ENCODE data around the gene CAMK1D. TPM values are rescaled to one million over a fixed set of nuclear protein-coding genes. Genes with fewer than 3 reads are reported as not detected.

CAMK1D gene
- total and polyA plus RNA-seq, 2 of the 4 experiments (the other 2 are of a cell fraction): 5.0 to 5.3 TPM

DNA sequence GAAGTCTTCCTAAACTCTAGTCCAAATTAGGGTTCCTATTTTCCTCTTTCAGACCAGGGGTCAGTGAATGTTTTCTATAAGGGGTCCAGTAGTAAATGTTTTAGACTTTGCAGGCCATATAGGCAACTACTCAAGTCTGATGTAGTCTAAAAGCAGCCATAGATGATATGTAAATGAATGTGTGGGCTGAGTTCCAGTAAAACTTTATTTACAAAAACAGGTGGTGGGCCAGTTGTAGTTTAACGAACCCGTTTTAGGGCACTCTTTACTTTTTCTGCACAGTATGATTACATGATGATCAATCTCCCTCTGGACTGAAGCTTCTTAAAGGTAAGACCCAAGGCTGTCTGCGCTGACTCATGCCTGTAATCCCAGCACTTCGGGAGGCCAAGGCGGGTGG lies 243.6 kb downstream of the CAMK1D start:
- Histone ChIP-seq H3K27me3 (ENCODE audit: control insufficient read depth, insufficient read depth, low read length) (no peaks in the 10 kb centered on the region), H3K9ac (ENCODE audit: low read depth, low read length) (no peak overlapping the region), H3K27ac (ENCODE audit: insufficient read depth, low read length) (no peak overlapping the region), H3K23ac (ENCODE audit: low read depth, low read length) (no peak overlapping the region), H2BK15ac (ENCODE audit: low read depth, low read length) (no peak overlapping the region), H3K4ac (ENCODE audit: low read depth, low read length) (no peak overlapping the region), H4K91ac (ENCODE audit: insufficient read depth, low read depth, low read length) (no peak overlapping the region), H3K18ac (ENCODE audit: low read depth, low read length) (no peak overlapping the region), H4K20me1 (ENCODE audit: insufficient read depth, low read length) (no peaks in the 10 kb centered on the region), H4K8ac (ENCODE audit: low read depth in 2 of 2, low read length in 2 of 2) (no peak overlapping the region), H2AK9ac (replicated peaks; ENCODE audit: low read depth, low read length, poor library complexity) (no peak overlapping the region), H3K9me3 (ENCODE audit: control insufficient read depth, insufficient read depth, low read length) (peaks cover 7% of the 10 kb centered on the region), H2AFZ (replicated peaks; ENCODE audit: low read length, poor library complexity) (no peak overlapping the region), H3K9me1 (ENCODE audit: insufficient read depth, low read length) (no peaks in the 10 kb centered on the region), H4K5ac (ENCODE audit: low read depth, low read length) (no peak overlapping the region), H3K79me1 (ENCODE audit: low read depth in 1 of 2, low read length in 2 of 2) (no peaks in the 10 kb centered on the region), H3K14ac (replicated peaks; ENCODE audit: low read depth, low read length) (no peak overlapping the region), H2AK5ac (ENCODE audit: low read depth, low read length) (no peak overlapping the region), H3K4me2 (ENCODE audit: low read depth, low read length) (no peak overlapping the region), H3K4me3 (ENCODE audit: insufficient read depth, low read depth, low read length) (no peak overlapping the region), H3K4me1 (ENCODE audit: control insufficient read depth, insufficient read depth, low read length) (no peaks in the 10 kb centered on the region; the same call in 1 of the 2 replicates), H3K36me3 (ENCODE audit: control insufficient read depth, insufficient read depth, low read length) (no peaks in the 10 kb centered on the region), H2BK20ac (ENCODE audit: low read depth, low read length) (no peak overlapping the region), H2BK5ac (ENCODE audit: low read depth, low read length, poor library complexity, severe bottlenecking) (no peak overlapping the region), H3K56ac (ENCODE audit: extremely low read depth, insufficient read depth, low read length) (no peak overlapping the region), H2BK120ac (ENCODE audit: low read depth, low read length) (no peak overlapping the region)
- intact Hi-C loops (cut with micrococcal nuclease): no loop called here
- in situ Hi-C loops (cut with MboI; ENCODE audit: low sequenced_read_pairs): no loop called here
- ATAC-seq (ENCODE audit: low read depth): no peak
- dilution Hi-C loops (cut with HindIII; ENCODE audit: low sequenced_read_pairs, unreplicated experiment): no loop called here
- WGBS, 2 experiments (ENCODE audit: extremely low coverage in 2 of 2, insufficient read length in 1 of 2): no CpG with 5 or more reads among the region's 5 CpGs
- CTCF ChIA-PET: no interaction called here
- no peak for DNase-seq
- BruUV-seq (replicated peaks): no TSS peak
- POLR2A ChIA-PET (ENCODE audit: unreplicated experiment): interaction anchor here (0.5 kb wide), 1 partner anchor 237 kb away, joined by 5 read pairs; no protein-coding TSS in a partner anchor
- TF ChIP-seq POLR2A (IDR thresholded peaks at IDR 0.05; ENCODE audit: low read depth, low read length): no peak
- TF ChIP-seq RCOR1 (IDR thresholded peaks at IDR 0.05; ENCODE audit: insufficient replicate concordance, low read length): no peak
- TF ChIP-seq, protein P1, sequence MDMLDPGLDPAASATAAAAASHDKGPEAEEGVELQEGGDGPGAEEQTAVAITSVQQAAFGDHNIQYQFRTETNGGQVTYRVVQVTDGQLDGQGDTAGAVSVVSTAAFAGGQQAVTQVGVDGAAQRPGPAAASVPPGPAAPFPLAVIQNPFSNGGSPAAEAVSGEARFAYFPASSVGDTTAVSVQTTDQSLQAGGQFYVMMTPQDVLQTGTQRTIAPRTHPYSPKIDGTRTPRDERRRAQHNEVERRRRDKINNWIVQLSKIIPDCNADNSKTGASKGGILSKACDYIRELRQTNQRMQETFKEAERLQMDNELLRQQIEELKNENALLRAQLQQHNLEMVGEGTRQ (IDR thresholded peaks at IDR 0.05; ENCODE audit: low read depth, low read length): no peak
- TF ChIP-seq CHD1 (IDR thresholded peaks at IDR 0.05; ENCODE audit: low read depth, low read length): no peak
- no peak for TF ChIP-seq MAFK (IDR thresholded peaks at IDR 0.05; ENCODE audit: low read depth, low read length)

All from IMR-90 (cell line).